GM19438 (cell line): ENCODE results near the gene HPS4.
"Not testable (repeated sequence)": the region's sequence is repeated elsewhere in the genome, so short reads cannot be mapped to it uniquely, and the experiment has no call there.

Experiments
- ATAC-seq: cut with Tn5 transposase; IDR thresholded peaks from one replicate; pipeline ENCODE4 v1.9.1; 2021; ENCODE audit warnings: low read depth; ENCODE audit not compliant: unreplicated experiment

The HPS4 gene

DNA sequence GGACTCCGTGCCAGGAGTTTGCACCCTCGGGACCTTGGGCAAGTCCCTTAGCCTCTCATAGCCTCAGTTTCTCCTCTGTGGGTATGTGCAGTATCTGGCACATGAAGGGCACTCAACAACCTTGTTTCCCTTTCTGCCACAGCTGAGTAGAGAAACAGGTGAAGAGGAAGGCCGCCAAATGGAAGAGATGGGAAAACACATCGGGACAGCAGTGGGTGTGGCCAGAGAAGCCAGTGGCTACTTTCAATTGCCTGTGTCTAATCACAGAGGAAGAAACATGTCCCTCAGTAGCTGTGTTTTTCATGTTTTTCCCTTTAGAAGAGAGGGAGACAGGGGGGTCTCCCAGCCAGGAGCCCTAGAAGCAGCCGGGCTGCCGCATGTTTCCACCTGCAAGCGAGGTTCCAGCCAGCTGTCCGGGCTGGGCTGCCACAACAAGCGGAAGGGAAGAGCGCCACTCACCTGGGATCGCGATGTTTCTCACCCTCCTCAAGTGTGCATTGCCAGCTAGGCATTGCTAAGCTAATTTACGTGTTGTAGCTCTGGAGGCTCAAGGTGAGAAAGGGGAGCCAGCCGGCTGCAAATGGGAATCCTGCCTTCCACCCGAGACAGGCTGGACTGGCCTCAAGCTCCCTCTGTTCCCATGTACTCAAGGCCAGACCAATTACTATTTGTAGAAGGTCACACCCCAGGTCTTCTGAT lies 37.9 kb downstream of the HPS4 start:
- no peak for ATAC-seq

DNA sequence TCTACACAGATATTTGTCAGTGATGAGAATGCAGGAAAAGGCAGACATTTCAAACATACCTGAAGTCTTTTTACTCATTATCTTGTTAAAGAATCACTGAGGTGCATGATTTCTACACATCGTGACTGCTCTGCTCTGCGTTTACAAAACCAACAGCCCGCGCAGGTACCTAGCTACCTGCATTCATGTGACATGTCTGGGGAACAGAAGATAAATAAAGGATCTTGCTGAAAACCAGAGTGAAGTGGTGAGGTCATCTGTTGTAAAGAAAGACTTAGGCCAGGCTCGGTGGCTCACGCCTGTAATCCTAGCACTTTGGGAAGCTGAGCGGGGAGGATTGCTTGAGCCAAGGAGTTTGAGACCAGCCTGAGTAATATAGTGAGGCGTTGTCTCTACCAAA lies 38.8 kb downstream of the HPS4 start:
- no peak for ATAC-seq

DNA sequence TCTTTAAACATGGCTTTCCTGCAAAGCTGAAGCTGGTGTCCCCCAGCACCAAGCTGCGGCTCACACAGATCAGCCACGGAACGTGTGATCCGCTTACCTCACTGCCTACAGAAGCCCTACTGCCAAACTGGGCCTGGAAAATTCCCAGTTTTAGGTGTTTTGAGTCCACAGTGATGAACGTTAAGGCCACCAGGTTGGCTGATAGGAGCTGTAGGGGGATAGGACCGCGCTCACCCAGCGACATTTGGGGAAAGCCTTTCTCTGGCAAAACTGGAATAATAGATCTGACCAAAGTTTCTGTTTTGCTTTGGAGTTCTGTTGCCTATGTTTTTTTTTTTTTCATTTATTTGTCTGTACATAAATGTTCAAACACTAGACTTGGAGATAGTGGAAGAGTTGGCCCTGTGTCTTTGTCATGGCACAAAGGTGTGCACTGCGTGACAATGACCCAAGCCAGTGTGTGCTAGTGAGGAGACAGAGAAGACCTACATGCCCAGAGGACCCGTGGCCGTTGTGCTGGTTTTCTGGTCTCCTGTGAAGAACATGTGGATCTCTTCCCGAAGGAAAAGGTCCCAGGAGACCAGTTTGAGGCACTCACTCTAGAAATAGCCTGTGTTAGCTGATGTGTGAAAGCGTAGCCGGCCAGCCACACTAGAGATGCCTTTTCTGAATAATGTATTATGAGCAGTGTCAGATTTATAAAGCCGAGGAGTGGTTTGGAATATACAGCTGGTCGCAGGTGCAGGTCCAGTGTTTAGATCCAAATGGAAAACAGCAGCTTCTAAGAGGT lies 39.5 kb downstream of the HPS4 start:
- ATAC-seq, result no peak

DNA sequence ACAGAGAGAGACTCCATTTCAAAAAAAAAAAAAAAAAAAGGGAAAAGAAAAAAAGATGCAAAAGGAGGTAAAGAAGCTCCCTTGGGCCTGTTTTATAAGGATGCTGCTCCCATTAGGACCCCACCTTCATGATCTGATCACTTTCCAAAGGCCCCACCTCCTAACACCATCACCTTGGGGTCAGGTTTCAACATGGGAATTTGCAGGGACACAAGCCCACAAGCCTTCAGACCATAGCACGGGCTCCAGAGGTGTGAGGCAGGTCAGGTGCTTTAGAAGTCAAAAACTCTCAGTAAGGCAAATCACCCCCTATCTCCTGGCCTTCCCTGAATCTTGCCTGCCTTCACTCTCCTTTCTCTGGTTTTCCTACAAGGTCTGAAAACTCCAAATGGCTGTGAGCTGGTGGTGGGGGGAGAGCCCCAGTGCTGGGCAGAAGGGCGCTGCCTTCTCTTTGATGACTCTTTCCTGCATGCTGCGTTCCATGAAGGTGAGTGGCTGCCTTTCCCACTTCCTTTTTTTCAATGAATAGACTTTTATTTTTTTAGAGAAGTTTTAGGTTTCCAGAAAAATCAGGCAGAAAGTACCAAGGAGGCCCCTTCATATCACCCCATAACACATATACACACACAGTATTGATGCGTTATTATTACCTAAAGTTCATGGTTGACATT lies 41.4 kb downstream of the HPS4 start:
- ATAC-seq, result no peak

DNA sequence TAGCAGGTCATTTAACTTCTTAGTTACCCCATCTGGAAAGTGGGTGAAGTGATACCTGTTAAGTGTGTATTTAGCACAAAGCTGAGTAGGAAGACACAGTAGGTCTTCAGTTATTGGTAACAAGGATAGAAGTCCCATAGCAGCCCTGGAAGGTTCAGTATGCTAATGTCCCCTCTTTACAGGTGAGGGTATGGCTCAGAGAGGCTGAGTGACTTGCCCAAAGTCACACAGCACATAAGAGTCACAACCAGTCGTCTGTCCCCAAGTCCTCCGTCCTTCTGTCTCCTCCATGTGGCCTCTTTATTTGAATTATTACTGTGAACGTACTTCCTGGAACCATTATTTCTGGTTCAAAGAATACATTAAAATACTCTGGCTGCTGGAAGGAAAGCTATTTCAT lies 44.0 kb downstream of the HPS4 start:
- no peak for ATAC-seq

DNA sequence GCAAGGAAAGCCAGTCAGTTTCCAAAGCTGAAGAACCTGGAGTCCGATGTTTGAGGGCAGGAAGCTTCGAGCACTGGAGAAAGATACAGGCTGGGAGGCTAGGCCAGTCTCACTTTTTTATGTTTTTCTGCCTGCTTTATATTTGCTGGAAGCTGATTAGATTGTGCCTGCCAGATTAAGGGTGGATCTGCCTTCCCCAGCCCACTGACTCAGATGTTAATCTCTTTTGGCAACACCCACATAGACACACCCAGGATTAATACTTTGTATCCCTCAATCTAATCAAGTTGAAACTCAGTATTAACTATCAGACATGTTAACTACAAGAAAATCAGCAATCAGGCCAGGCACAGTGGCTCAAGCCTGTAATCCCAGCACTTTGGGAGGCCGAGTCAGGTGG lies 44.8 kb downstream of the HPS4 start:
- ATAC-seq, result not testable (repeated sequence)

DNA sequence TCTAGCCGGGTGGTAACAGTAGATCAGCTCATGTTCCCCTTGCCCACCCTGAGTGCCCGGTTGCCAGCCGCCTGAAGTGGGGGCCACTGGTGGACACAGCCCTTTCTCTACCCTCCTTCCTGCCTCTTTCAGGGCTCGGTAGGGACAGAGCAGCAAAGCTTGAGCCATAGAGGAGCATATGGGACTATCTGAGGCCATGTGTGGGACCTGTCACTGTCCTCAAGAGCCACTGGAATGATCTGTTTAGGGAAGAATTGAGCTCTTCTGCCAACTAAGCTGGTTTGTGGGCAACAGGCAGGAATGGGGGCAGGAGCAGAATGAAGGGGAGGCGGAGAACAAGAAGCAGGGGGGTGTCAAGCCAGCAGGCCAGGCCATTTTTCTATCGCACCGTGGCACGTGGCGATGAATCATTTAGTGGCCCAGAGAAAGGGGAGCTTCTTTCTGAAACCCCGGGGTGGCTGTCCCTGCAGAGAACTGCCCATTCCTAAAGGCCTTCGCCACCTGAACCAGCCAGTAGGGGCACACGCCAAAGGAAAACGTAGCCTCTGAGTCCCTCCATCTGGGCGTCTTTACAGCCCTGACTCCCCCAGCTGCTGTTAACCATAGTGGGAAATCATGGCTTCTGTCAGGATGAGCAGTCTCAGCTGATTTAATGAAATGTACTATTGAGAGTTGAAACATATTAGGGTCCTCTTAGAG lies 45.7 kb downstream of the HPS4 start:
- ATAC-seq, result no peak

DNA sequence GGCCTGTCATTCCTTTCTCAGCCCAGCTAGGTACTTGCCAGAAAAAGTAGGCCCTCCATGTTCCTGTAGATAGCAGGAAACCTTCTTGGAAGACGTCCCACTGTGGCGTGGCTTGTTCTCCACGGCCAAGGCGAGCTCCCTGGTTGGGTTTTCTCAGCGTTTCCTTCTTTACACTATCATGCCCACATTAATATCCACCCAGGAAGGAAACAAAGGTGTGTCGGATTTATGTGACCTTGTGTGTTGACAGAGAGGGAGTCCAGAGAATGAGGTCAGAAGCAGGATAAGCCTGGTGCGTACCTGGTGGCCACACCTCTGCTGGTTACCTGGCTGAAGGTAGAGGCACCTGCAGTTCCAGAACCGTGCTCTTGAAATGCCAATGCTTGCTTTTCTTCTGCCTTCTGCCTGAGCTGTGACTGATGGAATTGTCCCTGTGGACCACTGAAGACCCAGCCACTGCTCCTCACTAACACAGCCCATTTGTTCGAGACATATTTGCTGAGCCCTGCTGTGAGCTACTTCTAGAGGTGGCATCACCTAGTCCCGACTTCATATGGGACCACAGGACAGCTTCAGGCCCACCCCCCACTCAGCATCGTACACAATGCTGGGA lies 46.6 kb downstream of the HPS4 start:
- ATAC-seq, result no peak

DNA sequence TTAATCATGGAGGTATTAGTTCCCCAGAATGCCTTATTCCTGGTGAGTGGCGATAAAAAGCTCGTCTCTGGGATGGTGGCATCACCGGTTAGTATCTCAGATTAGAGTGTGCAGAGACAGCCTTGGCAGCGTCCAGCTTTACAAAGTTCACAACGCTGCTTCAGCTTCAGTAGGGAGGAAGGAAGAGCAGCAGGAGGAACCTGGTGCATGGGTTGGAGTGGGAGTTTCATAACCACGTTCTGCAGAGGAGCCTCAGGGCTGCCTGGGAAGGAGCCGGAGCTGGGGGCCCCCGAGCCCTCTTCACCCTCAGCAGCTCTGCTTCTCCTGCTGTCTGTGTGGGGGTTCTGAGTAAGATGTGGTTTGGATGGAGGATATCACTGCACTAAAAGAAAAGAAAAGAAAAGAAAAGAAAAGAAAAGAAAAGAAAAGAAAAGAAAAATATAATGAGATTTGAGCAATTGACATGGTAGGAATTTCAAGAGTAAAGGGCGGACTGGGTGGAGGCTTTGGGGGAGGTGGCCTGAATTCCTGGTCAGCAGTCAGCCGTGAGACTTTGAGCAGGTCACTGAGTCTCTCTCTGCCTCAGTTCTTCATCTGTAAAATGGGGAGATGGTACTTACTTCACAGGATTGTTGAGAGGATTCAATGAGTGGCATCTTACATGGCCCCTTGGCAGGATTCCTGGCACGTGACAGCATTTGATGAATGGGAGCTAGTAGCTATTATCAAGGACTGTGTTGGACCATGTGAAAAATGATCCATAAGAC lies 48.1 kb downstream of the HPS4 start:
- ATAC-seq, result no peak

DNA sequence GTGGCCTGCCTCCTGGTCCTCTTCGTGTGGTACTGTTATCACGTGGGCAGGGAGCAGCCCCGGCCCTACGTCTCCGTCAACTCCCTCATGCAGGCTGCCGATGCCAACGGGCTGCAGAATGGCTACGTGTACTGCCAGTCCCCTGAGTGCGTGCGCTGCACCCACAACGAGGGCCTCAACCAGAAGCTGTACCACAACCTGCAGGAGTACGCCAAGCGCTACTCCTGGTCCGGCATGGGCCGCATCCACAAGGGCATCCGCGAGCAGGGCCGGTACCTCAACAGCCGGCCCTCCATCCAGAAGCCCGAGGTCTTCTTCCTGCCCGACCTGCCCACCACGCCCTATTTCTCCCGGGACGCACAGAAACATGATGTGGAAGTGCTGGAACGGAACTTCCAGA lies 49.8 kb downstream of the HPS4 start:
- no peak for ATAC-seq

DNA sequence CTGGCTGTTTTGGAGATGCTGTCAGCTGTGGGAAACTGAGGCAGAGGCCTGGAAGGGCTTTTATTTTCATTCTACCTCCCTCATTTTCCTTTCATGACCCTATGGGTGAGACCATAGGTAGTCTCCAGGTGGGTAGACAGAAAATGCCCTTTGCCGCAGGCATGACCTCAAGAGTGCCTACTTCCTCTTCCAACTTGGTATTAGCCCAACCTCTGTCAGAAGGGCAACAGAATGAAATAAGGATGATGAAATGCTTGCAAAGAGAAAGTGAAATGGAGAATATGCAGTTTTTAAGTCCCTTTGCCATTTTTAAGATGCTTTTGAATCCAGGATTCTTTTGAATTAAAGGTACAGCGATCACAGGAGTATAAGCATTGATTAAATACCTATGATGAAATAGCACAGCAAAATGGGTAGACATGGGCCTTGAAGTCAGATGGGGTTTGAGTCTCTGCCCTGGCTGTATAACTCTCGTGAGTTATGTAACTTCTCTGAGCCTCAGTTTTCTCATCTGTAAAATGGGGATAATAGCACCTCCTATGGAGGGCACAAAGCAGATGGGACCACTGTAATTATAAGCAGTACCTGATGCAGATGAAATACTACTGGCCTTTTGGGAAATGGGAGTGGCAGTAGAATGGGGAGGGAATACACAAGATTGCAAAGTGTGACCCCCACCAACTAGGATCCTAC lies 50.8 kb downstream of the HPS4 start:
- no peak for ATAC-seq

DNA sequence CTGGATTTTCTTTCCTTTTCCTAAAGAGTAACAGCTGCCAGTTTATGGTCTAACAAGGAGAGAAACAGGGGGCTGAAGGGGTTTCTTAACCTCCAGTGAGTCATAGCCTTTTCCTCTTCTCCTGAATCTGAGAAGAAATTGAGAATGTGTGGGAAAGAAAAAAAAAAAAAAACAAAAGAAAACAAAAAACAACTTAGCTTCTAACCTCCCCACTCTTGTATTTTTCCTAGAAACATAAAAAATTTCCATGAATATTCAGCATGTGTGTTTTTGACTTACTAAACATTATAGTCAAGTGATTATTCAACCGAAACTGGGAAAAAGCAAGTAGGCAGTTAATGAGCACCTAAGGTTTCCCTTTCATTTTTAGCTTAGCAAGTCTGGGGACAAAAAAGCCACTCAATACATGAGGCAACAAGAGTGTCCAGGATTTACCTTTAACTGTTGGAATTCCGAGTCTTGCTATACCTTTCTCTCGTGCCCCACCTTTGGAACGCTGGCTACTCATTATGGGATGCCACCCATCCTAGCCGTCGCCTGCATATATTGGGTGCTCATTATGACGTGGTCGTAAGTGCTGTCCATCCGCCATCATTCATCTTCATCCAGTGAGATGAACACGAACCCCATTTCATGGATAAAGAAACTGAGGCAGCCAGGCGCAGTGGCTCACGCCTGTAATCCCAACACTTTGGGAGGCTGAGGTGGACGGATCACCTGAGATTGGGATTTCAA lies 52.2 kb downstream of the HPS4 start:
- no peak for ATAC-seq

DNA sequence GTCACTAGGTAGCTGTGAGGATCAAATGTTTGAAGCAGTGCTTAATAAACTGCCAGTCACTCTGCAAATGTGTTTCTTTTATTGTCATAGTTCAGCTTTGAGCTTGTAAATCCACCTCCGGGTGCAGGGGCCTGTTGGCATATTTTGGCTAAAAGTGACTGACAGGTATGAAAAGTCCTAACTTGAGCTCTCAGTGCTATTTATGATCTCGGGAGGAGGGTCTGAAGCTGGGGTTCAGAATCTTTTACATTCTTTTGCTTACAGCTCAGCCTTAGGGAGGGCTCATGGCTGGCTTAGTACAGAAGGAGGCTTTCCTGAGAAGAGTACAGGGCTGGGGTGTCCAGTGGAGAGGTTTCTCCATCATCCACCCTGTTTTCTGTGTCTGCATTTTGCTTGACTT lies 53.0 kb downstream of the HPS4 start:
- ATAC-seq, result no peak

DNA sequence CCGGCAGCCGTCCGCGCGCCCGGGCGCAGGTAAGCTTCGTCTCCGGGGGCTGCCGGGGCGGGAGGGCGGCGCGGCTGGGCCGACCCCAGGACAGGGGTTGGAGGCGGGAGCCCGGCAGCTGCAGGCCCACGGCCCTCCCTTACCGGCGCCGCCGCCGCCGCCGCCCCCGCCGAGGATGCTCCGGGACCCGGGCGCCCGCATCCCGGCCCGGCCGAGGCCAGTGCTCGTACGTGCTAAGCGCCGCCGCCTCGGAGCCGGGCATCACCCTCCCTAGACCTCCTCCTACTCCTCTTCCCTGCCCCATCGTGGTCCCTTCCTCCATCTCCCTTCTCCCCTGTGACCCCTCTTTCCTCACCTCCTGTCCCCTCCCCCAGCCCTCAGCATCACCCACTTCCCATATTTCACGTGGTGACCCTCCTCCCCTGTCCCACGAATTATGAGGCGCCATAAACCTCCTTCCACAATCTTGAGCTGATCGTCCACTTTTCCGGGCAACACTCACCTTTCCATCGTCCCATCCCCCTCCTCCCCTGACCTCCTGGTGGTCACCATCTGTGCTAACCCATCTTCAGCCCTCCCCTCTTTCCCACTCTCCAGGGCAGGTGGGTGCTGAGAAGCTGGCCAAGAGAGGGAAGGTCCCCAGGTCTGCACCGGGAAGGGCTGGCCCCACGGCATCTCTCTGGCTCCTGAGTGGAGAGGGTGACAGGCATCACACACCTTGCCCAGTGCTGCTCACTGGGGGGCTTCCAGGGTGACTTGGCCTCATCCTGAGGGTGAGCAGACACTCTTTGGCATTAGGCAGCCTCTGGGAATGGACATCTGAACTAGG lies 53.9 kb downstream of the HPS4 start:
- ATAC-seq, result no peak

DNA sequence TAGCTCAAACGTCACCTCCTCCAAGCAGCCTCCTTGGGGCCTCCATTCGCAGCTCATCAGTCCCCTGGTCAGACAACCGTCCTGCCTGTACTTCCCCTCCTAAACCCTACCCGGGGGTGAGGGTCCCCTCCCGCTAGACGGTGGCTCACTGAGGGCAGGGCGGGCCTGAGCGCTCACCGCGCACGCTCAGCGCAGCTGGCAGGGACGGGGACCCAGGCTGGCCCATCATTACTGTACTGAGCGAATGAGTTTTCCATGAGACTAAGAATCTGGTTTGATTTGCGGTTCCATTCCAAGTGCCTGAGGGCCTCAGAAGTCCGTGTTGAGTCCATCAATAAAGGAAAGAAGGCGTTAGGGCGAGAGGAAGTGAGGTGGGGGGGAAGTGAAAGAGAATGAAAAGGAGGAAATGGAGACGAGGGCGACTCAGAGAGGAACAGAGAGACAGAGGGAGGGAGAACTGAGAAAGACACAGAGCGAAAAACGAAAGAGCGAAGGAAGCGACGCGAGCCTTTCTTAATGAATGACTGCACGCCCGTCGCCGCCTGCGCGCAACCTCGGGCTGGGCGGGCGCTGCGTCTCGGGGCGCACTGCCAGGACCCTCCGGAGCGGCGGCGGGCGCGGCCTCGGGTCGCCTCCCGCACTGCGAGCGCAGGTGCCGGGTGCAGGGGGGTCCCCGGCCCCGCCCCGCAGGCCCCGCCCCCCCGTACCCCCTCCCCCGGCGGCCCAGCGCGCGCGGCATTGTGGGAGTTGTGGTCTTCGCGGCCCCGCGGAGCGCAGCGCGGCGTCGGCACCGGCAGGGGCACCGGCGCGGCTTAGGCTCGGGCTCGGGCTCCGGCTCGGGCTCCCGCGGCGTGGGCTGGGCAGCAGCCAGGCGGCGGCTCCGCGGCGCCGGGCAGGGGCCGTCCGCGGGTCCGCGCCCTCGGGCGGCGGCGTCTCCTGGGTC lies 54.8 kb downstream of the HPS4 start, which contains the start of gene ASPHD2:
ASPHD2 (plus strand) TSS at position 746 of the 943 bp plus-strand sequence. CDS start 4,356 bp downstream, outside the sequence.
- ATAC-seq, result peak; percentile 75

DNA sequence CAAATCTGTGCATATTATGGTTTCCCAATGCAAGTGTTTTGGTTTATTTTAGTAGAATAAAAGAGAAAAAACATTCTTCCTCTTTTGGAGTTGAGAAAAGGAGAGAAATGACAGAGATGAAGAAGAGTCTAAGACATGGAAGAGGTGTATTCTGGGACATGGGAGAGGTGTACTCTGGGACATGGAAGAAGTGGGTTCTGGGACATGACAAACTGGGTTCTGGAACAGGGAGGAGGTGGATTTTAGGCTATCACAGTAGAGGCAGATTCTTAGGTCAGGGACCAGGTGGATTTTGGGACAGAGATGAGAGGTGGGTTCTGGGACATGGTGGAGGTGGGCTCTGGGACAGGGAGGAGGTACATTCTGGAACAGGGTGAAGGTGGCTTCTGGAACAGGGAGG lies 56.7 kb downstream of the HPS4 start:
- no peak for ATAC-seq

DNA sequence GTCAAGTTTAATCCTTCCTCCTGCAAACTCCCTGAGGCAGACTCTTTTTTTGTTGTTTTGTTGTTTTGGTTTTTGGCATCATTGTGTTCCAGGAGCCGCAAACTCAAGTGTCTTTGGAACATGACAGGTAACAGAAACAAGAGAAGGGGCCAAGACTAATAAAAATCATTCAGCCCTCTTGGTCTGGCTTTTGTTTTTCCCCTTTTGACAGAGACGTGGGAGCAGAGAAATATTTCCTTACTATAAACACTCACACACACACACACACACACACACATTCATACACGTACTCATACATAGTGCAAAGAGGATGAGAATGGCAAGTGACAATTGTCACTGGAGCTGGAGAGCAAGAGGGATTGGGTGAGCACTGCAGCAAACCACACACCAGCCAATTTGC lies 65.0 kb downstream of the HPS4 start:
- no peak for ATAC-seq
